GM21367 (cell line): Measurements from ENCODE around the gene PCP2.

Source experiments
- ATAC-seq: cut with Tn5 transposase; IDR thresholded peaks from one replicate; pipeline ENCODE4 v1.9.1; 2021; ENCODE audit not compliant: unreplicated experiment

Gene PCP2

DNA sequence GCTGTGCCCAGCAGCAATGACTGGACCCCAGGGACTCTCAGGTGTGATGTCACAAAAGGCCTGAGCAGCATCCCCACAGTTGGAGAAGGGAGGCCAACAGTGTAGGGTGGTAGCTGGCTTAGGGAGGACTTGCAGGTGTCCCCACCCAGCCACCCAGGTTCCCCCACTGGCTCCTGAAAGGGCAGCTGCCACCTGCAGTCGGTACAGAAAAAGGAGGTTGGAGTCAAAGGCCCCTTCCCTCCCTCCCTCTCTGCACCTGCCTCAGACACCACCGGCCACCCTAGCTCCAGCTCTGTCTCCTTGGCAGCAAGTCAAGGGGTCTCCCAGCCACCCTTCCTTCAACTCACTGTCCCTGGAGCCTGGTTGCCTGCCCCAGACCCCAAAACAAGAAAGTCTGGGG is at the start of gene PCP2:
Gene PCP2, minus strand, starts transcription at position 22 of the 400 bp plus-strand sequence. CDS start 262 bp downstream, outside the sequence.
- ATAC-seq, result no peak

DNA sequence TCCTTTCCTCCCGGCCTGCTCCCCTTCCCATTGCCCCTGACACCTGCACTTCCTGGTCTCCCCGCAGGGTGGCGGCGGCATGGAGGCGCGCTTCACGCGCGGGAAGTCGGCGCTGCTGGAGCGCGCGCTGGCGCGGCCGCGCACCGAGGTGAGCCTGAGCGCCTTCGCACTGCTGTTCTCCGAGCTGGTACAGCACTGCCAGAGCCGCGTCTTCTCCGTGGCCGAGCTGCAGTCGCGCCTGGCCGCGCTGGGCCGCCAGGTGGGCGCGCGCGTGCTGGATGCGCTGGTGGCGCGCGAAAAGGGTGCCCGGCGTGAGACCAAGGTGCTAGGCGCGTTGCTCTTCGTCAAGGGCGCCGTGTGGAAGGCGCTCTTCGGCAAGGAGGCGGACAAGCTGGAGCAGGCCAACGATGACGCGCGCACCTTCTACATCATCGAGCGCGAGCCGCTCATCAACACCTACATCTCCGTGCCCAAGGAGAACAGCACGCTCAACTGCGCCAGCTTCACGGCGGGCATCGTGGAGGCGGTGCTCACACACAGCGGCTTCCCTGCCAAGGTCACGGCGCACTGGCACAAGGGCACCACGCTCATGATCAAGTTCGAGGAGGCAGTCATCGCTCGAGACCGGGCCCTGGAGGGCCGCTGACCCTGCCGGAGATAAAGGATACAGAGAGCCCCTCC is 48.8 kb upstream of the PCP2 start:
- ATAC-seq, result no peak

DNA sequence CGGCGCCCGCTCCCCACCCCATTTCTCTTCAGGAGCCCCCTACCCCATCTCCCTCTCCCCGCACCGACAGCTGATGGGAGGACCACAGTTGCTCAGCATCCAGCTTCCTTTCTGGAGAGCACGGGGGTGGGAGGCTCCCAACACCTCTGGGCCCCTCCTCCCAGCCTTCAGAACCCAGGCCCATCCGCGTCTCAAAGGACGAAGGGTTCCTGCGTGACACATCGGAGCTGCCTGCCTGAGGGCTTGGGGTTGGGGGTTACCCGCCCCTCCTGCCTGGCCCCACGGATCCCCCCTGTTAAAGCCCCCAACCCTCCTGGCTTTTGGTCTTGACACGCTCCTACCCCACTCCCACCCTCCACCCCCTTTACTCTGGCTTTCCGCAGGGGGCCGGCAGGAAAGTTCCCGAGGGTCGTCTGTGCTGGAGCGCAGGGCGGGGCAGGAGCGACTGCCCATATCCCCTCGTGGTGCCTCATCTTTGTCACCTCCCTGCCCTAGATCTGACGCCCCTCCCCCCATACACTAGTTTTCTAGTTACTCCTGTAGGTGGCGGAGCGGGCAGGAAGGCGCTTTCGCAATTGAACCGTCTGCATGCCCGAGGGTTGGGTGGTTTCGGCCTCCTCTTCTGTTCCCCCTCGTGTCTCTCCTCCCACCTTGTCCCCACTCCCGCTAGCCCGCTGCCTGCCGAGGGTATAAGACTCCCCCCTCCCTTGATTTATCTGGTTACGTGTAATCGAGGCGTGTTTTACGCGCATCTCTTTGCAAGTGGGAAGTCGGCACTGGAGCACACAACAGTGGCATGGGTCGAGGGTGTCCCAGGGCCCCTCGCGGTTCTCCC is 48.0 kb upstream of the PCP2 start:
- ATAC-seq, result no peak

DNA sequence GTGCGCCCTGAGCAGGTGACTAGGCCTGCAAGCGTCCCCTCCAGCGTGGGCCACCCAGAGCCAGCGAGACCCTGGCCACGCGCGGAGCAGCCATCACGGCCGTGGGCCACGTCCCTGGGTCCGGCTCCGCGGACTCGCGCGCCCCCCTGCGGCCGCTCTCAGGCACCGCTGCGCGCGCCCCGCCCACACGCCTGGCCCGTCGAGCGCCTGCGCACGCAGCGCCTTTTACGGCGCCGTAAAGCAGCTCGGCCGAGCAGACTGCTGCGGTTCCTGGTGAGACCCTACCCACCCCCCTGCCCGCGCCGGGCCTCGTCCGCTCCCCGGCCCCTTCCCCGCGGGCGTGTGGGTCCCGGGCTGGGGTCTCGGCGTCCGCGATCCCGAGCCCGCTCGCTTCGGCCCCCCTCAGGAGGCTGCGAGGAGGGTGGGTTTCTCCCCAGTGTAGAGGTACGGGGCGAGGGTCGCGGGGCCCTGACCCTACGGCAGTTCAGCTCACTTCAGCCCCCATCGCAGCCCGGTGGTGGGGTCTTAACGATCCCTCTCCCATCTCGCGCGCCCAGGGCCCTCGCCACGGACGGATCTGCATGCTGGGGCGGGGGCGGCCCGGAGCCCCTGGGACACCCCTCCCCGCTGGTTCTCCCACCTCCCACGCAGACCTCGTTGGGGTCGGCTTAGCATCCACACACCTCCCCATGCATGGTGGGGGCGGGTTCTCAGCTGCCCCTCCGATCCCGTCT is 47.3 kb upstream of the PCP2 start, which contains the start of gene TRAPPC5:
Gene TRAPPC5, plus strand, starts transcription at position 228 of the 734 bp plus-strand sequence. CDS start 1,421 bp downstream, outside the sequence.
- ATAC-seq, result peak; percentile 45

DNA sequence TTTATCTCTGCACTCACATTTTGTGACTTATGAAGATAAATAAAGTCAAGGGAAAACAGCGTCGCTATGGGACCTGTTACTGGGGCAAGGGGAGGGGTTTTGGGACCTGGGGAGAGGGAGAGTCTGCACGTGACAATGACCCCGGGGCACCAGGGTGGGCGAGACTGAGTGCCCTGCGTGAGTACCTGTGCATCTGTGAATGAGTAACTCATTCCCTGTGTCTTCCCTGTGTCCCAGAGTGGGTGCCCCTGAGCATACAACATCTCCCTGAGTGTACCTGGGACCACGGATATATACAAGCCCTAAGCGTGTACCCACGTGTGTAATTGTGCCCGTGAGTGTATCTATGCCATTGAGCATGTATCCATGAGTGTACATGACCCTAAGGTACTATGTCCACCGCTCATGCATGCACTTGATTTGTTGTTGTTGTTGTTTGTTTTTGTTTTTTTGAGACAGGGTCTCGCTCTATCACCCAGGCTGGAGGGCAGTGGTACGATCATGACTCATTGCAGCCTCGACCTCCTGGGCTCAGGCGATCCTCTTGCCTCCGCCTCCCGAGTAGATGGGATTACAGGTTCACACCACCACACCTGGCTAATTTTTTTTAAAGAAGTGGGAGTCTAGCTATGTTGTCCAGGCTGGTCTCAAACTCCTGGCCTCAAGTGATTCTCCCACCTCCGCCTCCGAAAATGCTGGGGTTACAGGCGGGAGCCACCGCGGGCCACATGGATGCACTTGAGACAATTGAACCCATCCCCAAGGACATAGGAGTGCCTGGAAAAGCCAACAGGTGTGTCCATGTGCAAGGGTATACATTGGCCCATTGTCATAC is 46.5 kb upstream of the PCP2 start:
- no peak for ATAC-seq

DNA sequence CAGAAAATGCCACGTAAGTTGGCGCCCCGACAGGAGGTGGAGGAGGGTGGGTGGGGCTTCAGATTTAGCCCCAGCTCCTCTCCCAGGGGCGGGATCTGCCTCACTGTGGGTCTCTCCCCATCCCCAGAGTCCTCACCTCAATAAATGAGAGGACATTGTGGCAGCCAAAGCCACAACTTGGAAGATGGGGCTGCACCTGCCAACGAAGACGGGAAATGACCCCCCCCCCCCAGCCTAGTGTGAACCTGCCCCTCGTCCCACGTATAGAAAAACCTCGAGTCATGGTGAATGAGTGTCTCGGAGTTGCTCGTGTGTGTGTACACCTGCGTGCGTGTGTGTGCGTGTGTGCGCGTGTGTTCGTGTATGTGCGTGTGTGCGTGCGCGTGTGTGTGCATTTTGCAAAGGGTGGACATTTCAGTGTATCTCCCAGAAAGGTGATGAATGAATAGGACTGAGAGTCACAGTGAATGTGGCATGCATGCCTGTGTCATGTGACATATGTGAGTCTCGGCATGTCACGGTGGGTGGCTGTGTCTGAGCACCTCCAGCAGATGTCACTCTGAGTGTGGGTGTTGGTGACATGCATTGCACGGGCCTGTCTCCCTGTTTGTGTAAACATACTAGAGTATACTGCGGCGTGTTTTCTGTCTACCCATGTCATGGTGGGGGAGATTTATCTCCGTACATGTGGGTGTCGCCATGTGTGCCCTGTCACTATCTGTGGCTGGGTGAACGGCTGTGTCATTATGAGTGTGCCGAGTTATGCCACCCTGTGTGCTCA is 45.6 kb upstream of the PCP2 start:
- ATAC-seq, result no peak

DNA sequence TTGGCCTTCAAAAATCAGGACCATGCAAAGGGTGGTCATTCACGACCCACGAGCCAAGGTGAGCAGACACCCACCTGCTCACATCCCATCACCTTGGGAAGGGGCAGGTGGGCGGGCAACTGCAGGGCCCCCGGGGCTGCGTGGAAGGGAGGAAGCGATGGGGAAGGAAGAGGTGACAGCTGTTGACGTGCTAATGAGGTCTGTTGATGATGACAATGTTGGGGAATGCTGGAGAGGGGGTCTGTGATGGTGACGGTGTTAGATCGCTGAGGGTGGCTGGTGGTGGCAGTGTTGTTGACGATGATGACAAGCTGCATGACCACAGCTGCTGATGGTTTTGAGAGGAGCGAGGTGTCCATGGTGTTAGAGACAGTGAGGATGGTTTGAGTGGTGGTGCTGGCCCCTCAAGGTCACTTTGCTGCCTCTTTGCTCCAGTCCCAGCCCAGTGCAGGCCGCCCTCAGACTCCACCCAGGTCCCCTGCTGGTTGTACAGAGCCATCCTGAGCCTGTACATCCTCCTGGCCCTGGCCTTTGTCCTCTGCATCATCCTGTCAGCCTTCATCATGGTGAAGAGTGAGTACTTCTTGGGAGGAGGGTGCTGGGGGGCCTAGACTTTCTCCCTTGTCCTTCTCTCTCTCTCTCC is 44.3 kb upstream of the PCP2 start:
- ATAC-seq, result no peak

DNA sequence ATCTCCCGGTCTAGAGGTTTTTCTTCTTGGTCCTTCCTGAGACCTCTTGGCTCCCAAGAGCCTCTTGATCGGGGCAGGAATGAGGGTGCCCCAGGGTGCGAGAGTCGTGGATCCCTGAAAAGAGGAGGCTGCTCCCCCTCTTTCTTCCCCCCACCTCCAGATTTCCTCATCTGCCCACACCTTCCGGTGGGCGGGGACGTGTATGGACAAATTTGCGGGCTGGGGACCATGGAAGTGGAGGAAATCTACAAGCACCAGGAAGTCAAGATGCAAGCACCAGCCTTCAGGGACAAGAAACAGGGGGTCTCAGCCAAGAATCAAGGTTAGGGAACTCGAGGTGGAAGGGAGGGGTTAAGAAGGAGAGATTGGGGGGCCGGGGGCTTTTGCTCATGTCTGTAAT is 43.3 kb upstream of the PCP2 start, which contains the start of gene MCEMP1:
Gene MCEMP1, plus strand, starts transcription at position 237 of the 400 bp plus-strand sequence. Its CDS starts 31 bp downstream, at position 268.
- no peak for ATAC-seq

DNA sequence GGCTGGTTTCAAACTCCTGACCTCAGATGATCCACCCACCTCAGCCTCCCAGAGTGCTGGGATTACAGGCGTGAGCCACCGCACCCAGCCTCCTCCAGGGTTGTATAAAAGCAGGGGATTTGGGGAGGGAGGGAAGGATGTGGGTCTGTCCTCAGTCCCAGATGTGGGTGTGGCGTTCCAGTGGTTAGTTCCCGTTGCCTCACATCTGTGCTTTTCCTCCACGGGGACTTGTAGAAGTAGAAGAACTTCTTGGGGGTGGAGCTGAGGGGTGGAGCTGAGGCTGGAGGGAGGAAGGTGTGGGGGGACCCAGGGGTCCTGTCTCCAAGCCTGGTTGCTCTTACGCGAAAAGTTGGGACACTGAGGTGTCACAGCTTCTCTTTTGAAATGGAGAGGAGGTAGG is 42.9 kb upstream of the PCP2 start:
- ATAC-seq, result no peak

DNA sequence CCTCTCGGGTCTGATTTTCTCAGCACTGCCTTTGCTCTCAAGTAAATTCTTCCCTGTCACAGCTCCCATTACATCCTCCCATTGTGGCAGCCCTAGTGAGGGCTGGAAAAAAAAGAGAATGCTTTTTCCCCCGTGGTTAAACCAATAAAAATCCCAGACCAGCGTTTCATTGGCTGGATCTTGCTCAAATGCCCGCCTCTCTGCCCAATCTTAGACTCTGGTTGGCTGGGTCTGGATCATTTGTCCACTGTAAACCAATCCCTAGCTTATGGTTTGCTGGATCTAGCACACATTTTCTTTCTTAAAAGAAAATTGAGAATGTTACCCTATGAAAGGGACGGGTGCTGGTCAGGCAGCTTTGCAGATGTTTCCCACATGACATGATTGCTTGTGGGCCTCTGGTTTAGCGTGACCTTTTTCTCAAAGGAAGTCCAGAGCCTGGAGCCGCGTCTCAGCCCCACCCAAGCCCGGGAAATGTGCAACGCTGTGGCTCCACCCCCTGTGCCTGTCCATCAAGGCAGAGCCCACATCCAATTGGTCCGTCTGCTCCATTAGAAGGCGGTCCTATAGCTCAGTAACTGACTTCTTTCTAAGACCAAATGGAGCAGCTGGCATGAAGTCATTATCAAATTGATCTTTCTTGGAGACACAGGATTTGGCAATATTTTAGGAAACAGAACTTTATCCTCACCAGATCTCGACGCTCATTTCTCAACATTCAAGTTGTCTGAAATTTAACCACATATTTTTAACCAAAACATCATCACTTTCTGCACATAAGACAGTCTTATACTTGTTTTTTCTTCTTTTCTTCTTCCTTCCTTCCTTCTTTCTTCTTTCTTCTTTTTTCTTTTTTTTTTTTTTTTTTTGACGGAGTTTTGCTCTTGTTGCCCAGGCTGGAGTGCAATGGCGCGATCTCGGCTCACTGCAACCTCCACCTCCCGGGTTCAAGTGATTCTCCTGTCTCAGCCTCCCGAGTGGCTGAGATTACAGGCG is 40.8 kb upstream of the PCP2 start:
- no peak for ATAC-seq

DNA sequence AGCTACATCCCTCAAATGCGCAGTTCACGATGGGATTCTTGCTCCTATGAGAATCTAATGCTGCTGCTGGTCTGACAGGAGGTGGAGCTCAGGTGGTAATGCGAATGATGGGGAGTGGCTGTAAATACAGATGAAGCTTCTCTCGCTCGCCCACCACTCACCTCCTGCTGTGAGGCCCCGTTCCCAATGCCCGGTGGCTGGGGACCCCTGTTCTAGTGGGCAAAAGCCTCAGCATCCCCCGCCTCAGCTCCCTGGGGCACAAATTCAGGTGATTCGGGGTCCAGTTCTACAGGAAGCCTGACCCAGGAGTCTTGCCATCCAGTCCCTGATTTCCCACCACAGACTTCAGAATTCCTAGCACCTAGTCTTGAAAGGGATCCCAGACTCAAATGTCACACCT is 39.0 kb upstream of the PCP2 start:
- ATAC-seq, result no peak

DNA sequence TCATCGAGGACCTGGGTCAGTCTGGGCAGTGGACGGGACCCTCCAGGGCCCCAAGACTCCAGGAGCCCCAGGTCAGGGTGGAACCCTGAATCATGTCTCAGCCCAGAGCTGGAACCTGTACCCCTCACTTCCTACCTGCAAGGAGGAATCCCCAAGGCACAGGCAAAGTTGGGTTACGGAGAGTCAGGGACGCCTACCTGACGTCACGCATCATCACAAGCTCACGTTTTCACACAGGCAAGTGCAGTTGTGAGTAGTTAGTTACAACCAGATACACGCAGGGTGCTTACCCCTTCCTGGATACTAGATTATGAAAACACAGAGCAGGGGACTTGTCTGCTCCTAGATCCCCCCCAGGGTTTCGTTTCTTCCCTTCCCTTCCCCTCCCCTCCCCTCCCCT is 37.3 kb upstream of the PCP2 start:
- ATAC-seq, result no peak

DNA sequence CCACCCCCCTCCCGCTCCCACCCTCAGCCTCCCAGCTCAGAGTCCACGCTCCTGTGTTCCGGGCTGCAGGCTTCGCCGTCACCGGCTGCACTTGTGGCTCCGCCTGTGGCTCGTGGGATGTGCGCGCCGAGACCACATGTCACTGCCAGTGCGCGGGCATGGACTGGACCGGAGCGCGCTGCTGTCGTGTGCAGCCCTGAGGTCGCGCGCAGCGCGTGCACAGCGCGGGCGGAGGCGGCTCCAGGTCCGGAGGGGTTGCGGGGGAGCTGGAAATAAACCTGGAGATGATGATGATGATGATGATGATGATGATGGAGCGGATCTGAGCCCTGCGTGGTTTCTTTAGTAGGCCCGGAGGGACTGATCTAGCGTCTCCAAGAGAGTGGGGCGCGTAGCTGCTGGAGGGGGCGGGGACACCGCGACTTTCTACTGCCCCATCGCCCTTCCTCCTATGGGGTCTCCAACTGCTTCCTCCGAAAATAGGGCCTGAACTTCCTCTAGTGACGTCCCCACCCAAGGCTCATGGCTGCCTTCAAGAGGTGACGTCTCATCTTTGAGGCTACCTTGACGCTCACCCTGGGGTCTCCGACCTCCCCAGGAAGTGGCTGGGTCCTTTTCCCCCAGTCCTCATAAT is 36.7 kb upstream of the PCP2 start:
- ATAC-seq, result no peak

DNA sequence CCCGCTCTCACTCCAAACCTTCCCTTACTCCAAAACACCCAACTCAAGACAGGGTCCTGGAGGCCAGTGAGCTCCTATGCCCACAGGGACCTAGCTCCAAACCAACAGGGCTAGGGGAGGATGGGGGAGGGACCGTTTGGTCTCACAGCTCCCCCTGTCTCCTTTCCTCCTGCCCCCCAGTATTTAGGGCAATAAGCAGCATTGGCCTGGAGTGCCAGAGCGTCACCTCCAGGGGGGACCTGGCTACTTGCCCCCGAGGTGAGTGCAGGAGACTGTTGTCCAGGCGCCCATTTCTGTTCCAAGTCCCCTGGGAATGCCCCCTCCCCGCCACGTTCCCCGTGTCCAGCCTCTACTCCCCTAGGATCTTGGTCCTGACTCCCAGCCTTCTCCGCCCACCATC is 36.1 kb upstream of the PCP2 start:
- no peak for ATAC-seq

DNA sequence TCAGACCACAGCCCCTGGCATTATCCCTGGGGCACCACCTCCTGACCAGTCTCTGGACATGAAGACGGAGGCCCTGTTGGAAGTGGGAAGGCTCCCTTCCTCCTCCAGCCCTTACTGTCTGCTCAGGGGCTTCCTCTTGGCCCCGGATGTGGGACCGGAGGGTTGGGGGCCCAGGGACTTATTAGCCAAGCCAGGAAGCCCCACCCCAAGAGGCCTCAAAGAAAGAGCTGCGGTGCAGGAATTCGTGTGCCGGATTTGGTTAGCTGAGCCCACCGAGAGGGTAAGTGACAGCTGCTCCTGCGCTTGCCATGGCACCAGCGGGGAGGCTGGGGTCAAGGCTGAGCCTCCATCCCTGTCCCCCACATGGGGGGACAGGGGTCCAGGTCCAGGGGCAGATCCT is 35.3 kb upstream of the PCP2 start, which contains the start of gene RETN:
Gene RETN, plus strand, starts transcription at position 208 of the 400 bp plus-strand sequence. CDS start 278 bp downstream, outside the sequence.
- ATAC-seq, result no peak

DNA sequence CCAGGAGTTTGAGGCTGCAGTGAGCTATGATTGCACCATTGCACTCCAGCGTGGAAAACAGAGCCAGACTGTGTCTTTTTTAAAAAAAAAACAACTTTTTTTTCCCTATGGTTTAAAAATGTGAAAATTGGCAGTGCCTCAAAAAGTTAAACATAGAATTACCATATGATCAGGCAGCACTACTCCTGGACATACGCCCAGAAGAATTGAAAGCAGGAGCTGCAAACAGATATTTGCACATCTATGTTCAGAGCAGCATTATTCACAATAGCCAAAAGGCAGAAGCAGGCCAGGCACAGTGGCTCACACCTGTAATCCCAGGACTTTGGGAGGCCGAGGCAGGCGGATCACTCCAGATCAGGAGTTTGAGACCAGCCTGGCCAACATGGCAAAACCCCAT is 31.6 kb upstream of the PCP2 start:
- ATAC-seq, result no peak

DNA sequence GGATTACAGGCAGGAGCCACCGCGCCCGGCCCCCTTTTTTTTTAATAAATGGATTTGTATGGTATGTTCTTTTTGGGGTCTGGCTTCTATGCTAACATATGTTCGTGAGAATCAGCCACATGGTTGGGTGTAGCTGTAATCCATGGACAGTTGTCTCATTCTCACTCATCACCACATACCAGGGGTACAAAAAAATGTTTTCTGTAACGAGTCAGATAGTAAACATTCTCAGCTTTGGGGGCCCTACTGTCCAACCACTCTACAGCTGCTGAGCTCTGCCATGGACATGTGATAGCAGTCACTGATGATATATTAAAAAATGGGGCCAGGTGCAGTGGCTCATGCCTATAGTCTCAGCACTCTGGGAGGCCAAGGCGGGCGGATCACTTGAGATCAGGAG is 30.2 kb upstream of the PCP2 start:
- ATAC-seq, result no peak

DNA sequence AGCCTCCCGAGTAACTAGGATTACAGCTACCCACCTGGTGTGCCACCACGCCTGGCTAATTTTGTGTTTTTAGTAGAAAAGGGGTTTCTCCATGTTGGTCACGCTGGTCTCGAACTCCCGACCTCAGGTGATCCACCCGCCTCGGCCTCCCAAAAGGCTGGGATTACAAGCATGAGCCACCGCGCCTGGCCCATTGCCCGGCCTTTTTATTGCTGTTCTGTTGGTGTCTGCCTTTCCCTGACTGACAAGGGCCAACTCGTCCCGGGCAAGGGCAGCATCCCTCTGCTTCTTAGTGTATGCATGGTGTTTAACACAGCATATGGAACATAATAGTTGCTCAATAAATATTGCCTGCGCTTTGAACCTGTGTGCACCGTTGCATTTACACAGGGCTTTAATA is 29.1 kb upstream of the PCP2 start:
- no peak for ATAC-seq
